Colonic mucosa (tissue), 4 donors: ENCODE measurements around the gene FKBP7. TPM values are rescaled to one million over a fixed set of nuclear protein-coding genes. Genes with fewer than 3 reads are reported as not detected.
"Not testable (repeated sequence)": the region's sequence is repeated elsewhere in the genome, so short reads cannot be mapped to it uniquely, and the experiment has no call there.

Experiments
- DNase-seq: peaks from one replicate; pipeline ENCODE4 v3.0.0-alpha.2; 2020
- H3K27ac ChIP-seq: fragments of 200-600 bp; one replicate; pipeline ENCODE4 v1.8.0; 2021
- H3K27me3 ChIP-seq: fragments of 200-600 bp; one replicate; pipeline ENCODE4 v1.8.0; 2021
- H3K36me3 ChIP-seq: fragments of 200-600 bp; one replicate; pipeline ENCODE4 v1.8.0; 2021
- H3K4me1 ChIP-seq: fragments of 200-600 bp; one replicate; pipeline ENCODE4 v1.8.0; 2021; ENCODE audit warnings: mild to moderate bottlenecking
- H3K4me3 ChIP-seq: fragments of 200-600 bp; one replicate; pipeline ENCODE4 v1.8.0; 2021
- H3K9ac ChIP-seq, 2 donors: one replicate each; pipeline ENCODE4 v1.7.0; 2013; ENCODE audit warnings: control low read depth in 2 of 2, low read depth in 2 of 2, low read length in 2 of 2
- H3K9me3 ChIP-seq: fragments of 200-600 bp; one replicate; pipeline ENCODE4 v1.8.0; 2021
- intact Hi-C: fragments of 100-400 bp; cut with DNase I; formaldehyde crosslinking; loops from one replicate; pipeline ENCODE4 v1.14.1; 2022
- total RNA-seq, 2 donors: library from RNA; stranded (reverse); fragmentation: NEBNext Ultra II Directional in 1 of 2; extraction: Animal tissue kit (Norgen Biotek cat#: 25700) in 1 of 2; gene quantifications; one replicate each; pipeline ENCODE4 v1.2.1, GENCODE V29; 2021
- TF ChIP-seq, protein P1 (sequence below): fragments of 200-600 bp; IDR thresholded peaks from one replicate; pipeline ENCODE4 v1.8.0; 2022; ENCODE audit warnings: antibody characterized with exemption, mild to moderate bottlenecking
- donor health status: healthy.
- donor health status: DM: no; HTN: no; CAD: no.
- donor health status: DM: no; HTN: no; CAD: no.

The FKBP7 gene
- total RNA-seq = 1 to 10 TPM; 2.6 to 3.9 TPM

DNA sequence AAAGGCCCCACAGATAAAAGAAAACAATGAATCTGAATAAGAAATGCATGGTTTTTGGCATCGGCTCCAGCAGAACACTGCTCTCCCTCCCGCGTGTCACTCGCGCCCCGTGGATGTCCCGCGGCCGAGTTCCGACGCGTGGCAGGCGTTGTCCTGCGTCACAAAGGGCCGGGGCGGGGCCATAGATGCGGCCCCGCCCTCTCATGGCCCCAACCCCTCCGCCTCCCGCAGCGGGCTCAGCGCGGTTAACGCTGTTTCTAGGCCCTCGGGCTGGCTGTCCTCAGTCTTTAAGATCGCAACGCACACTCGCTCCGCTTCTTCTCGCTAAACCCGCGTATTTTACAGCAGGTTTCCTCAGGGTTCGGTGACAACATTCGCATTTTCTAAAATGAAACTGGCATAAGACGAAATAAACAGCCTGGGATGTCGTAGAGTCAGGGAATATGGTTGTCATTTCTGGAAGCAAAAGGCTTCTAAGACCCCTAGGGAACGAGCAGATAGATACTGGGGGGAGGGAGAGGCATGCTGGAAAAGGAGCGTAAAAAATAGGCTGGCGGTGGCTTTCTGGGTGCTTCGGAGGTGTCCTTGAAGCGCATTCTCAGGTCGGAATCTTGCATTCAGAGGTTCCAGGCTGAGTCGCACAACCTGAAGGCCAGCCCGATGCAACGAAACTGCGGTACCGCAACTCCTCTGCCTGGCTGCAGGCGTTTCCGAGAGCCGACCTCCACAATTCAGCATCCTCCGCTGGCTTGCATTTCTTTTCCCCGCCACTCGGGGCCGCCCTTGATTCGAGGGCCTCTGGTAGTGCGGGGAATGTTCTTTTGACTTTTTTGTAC, at the start of gene FKBP7:
FKBP7 (minus strand) TSS at position 162 of the 836 bp plus-strand sequence; CDS start at position 61, 101 bp downstream.
- H3K9me3 ChIP-seq = no peaks in the 10 kb centered on the region
- DNase-seq = peak; percentile 90
- peaks cover 16% of the 10 kb centered on the region for H3K4me1 ChIP-seq
- intact Hi-C loops = no loop called here
- no peaks in the 10 kb centered on the region for H3K36me3 ChIP-seq
- peak within 1 kb of the TSS; percentile 76 to 98 for H3K9ac ChIP-seq
- peak within 1 kb of the TSS; percentile 97 for H3K27ac ChIP-seq
- TF ChIP-seq, protein P1, sequence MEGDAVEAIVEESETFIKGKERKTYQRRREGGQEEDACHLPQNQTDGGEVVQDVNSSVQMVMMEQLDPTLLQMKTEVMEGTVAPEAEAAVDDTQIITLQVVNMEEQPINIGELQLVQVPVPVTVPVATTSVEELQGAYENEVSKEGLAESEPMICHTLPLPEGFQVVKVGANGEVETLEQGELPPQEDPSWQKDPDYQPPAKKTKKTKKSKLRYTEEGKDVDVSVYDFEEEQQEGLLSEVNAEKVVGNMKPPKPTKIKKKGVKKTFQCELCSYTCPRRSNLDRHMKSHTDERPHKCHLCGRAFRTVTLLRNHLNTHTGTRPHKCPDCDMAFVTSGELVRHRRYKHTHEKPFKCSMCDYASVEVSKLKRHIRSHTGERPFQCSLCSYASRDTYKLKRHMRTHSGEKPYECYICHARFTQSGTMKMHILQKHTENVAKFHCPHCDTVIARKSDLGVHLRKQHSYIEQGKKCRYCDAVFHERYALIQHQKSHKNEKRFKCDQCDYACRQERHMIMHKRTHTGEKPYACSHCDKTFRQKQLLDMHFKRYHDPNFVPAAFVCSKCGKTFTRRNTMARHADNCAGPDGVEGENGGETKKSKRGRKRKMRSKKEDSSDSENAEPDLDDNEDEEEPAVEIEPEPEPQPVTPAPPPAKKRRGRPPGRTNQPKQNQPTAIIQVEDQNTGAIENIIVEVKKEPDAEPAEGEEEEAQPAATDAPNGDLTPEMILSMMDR = peak; percentile 67
- peak within 1 kb of the TSS; percentile 42 for H3K4me3 ChIP-seq
- no peaks in the 10 kb centered on the region for H3K27me3 ChIP-seq

- Histone ChIP-seq H3K4me1 (no peaks in the 10 kb centered on the region), H3K27ac (no peak overlapping the region), H3K4me3 (no peak overlapping the region), H3K9ac (no peak overlapping the region), H3K27me3 (no peaks in the 10 kb centered on the region), H3K9me3 (no peaks in the 10 kb centered on the region), H3K36me3 (no peaks in the 10 kb centered on the region)
- no peak for DNase-seq
- intact Hi-C loops = no loop called here
- TF ChIP-seq, protein P1 = no peak
These were observed 49.2 kb upstream of the FKBP7 start for GRCh38 chr2:178527592-178527991.

DNA sequence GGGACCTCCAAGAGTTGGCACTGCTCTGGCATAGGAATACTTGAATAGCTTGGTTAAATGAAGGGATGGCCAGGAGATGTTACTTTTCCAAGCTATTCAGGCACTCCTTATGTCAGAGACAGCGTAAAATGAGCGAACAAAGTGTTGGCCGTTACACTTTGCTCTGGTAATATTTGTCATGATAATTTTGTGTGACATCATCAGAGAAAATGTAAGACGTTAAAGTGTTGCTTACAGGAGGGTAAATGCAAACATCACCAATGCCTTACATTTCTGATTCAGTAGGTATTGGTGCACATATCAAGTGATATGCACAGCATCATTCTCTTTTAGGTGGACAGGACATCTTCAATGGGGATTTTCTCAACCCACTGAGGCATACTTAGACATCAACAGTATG, 47.9 kb upstream of the FKBP7 start:
- no peak for DNase-seq
- Histone ChIP-seq H3K9ac (no peak overlapping the region), H3K27me3 (no peaks in the 10 kb centered on the region), H3K27ac (no peak overlapping the region), H3K4me1 (no peaks in the 10 kb centered on the region), H3K4me3 (no peak overlapping the region), H3K36me3 (no peaks in the 10 kb centered on the region), H3K9me3 (no peaks in the 10 kb centered on the region)
- TF ChIP-seq, protein P1 = no peak
- intact Hi-C loops = no loop called here

DNA sequence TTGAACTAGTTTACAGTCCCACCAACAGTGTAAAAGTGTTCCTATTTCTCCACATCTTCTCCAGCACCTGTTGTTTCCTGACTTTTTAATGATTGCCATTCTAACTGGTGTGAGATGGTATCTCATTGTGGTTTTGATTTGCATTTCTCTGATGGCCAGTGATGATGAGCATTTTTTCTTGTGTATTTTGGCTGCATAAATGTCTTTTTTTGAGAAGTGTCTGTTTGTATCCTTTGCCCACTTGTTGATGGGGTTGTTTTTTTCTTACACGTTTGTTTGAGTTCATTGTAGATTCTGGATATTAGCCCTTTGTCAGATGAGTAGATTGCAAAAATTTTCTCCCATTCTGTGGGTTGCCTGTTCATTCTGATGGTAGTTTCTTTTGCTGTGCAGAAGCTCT, 47.1 kb upstream of the FKBP7 start:
- H3K9me3 ChIP-seq, H3K27ac ChIP-seq, intact Hi-C loops, H3K36me3 ChIP-seq, H3K9ac ChIP-seq, DNase-seq, H3K4me1 ChIP-seq, H3K4me3 ChIP-seq, H3K27me3 ChIP-seq: not testable (repeated sequence)

- H3K4me3 ChIP-seq, H3K9ac ChIP-seq, DNase-seq, H3K9me3 ChIP-seq, H3K36me3 ChIP-seq, H3K4me1 ChIP-seq, H3K27me3 ChIP-seq, H3K27ac ChIP-seq, intact Hi-C loops: not testable (repeated sequence)
These were observed 46.6 kb upstream of the FKBP7 start for GRCh38 chr2:178525010-178525409.

GRCh38 chr2:178523596-178524134, 45.3 kb upstream of the FKBP7 start:
- no peaks in the 10 kb centered on the region for H3K9me3 ChIP-seq
- no peak overlapping the region for H3K27ac ChIP-seq
- TF ChIP-seq, protein P1 = no peak
- peak overlapping the region; percentile 53 to 77 for H3K9ac ChIP-seq
- no peaks in the 10 kb centered on the region for H3K27me3 ChIP-seq
- H3K36me3 ChIP-seq = no peaks in the 10 kb centered on the region
- no peak for DNase-seq
- intact Hi-C loops = loop anchor here (5.0 kb wide), 1 partner anchor 36 kb away; no protein-coding TSS in a partner anchor
- no peaks in the 10 kb centered on the region for H3K4me1 ChIP-seq
- peak overlapping the region; percentile 60 for H3K4me3 ChIP-seq
